T-cell (primary cell): Measurements from ENCODE around the gene PDE7B. TPM values are rescaled to one million over a fixed set of nuclear protein-coding genes. Genes with fewer than 3 reads are reported as not detected.

Experiments
- ATAC-seq, 4 experiments: fragments of 200-7000 bp in 3 of 4; fragments of 150-1000 bp in 1 of 4; cut with Tn5 transposase; replicated peaks in 1 of 4; 1 replicate in 3 of 4; 2 replicates in 1 of 4; pipeline ENCODE4 v1.10.0; 2021; ENCODE audit warnings: moderate library complexity in 3 of 4, mild to moderate bottlenecking in 2 of 4, moderate number of reproducible peaks in 1 of 4
- CTCF ChIA-PET, 2 donors: fragments of 300-600 bp; sonication (Branson Sonifier 250); formaldehyde crosslinking; loops; one replicate each; lab custom pipeline; 2022; ENCODE audit warnings: antibody characterized with exemption in 2 of 2; lab: Charles Lee
- POLR2A ChIA-PET, 2 donors: fragments of 300-600 bp; sonication (Branson Sonifier 250); formaldehyde crosslinking; loops; one replicate each; lab custom pipeline; 2022; ENCODE audit warnings: antibody characterized with exemption in 2 of 2; lab: Charles Lee
- DNase-seq, 35 experiments: peaks; one replicate each; pipeline versions ENCODE4 v3.0.0 to v3.0.0-alpha.2; 2013 to 2023
- H3K27ac ChIP-seq: one replicate; pipeline ENCODE4 v1.5.1; 2013; ENCODE audit warnings: low read length
- H3K27me3 ChIP-seq, 2 experiments: replicated peaks in 1 of 2; 1 replicate in 1 of 2; 2 replicates in 1 of 2; pipeline versions ENCODE4 v1.6.1 to v1.7.0; 2013; ENCODE audit warnings: low read length in 1 of 2, mixed read lengths in 1 of 2; ENCODE audit not compliant: control insufficient read depth in 2 of 2, insufficient read depth in 2 of 2; ENCODE audit errors: extremely low read depth in 1 of 2
- H3K36me3 ChIP-seq, 2 donors: 1 replicate in 1 of 2; 2 replicates in 1 of 2; pipeline versions ENCODE4 v1.6.1 to v1.7.0; 2013; ENCODE audit warnings: low read length in 1 of 2; ENCODE audit not compliant: control insufficient read depth in 2 of 2, insufficient read depth in 1 of 2; ENCODE audit errors: extremely low read depth in 1 of 2
- H3K4me1 ChIP-seq, 2 experiments: 1 replicate in 1 of 2; 2 replicates in 1 of 2; pipeline versions ENCODE4 v1.6.1 to v1.7.0; 2013; ENCODE audit warnings: low read length in 2 of 2, mixed read lengths in 1 of 2; ENCODE audit not compliant: insufficient read depth in 2 of 2, control insufficient read depth in 1 of 2; ENCODE audit errors: extremely low read depth in 1 of 2
- H3K4me3 ChIP-seq, 2 donors: 1 replicate in 1 of 2; 2 replicates in 1 of 2; pipeline versions ENCODE4 v1.5.1 to v1.7.0; 2013; ENCODE audit warnings: mild to moderate bottlenecking in 2 of 2, low read length in 1 of 2, moderate library complexity in 1 of 2; ENCODE audit not compliant: control insufficient read depth in 1 of 2; ENCODE audit errors: extremely low read depth in 1 of 2
- H3K9me3 ChIP-seq: 2 replicates; pipeline ENCODE4 v1.7.0; 2013
- H3K27ac Mint-ChIP-seq, 2 donors: one replicate each; pipeline ENCODE4 v1.8.0; 2020 to 2021; ENCODE audit warnings: mild to moderate bottlenecking in 2 of 2, mixed read lengths in 2 of 2
- H3K27me3 Mint-ChIP-seq, 2 donors: one replicate each; pipeline ENCODE4 v1.8.0; 2021 to 2022; ENCODE audit warnings: mixed read lengths in 2 of 2
- H3K36me3 Mint-ChIP-seq: one replicate; pipeline ENCODE4 v1.8.0; 2021; ENCODE audit warnings: mixed read lengths
- H3K4me1 Mint-ChIP-seq, 3 donors: one replicate each; pipeline ENCODE4 v1.8.0; 2020 to 2022; ENCODE audit warnings: mixed read lengths in 3 of 3, mild to moderate bottlenecking in 1 of 3
- H3K4me3 Mint-ChIP-seq, 3 donors: one replicate each; pipeline ENCODE4 v1.8.0; 2020 to 2022; ENCODE audit warnings: mild to moderate bottlenecking in 3 of 3, mixed read lengths in 3 of 3, moderate library complexity in 3 of 3
- H3K9me3 Mint-ChIP-seq, 3 donors: one replicate each; pipeline ENCODE4 v1.8.0; 2020 to 2022; ENCODE audit warnings: mixed read lengths in 3 of 3
- WGBS: methylation state at CpG from one replicate; pipeline ENCODE4 v1.1.5; 2013; ENCODE audit warnings: missing lambda C conversion rate; ENCODE audit not compliant: insufficient coverage; 5-methylcytosine and 5-hydroxymethylcytosine counted together
- total RNA-seq, 35 experiments: library from RNA in 6 of 35; stranded (reverse) in 6 of 35; fragments of 120-200 nt in 1 of 35; gene quantifications; one replicate each; pipeline versions ENCODE4 v1.2.1 to v1.2.4 and lab custom pipeline; 2013 to 2026

PDE7B gene
- total RNA-seq, 5 donors from 2014 or later (not counting 1 experiment from before 2014, with no cell fraction given): 0.35 to 1.5 (median 0.69) TPM

GRCh38 chr6:135883536-135883935, 32.0 kb downstream of the PDE7B start:
- CTCF ChIA-PET: interaction anchor here (0.7 to 1.1 kb wide), 4 partner anchors 20 to 30 kb away, joined by 3 to 5 read pairs (median 3); no protein-coding TSS in a partner anchor
- H3K4me1 Mint-ChIP-seq: peaks cover 43 to 67% (median 52%) of the 10 kb centered on the region in 3 donors
- Histone ChIP-seq H3K4me1 (peaks cover 12 to 37% of the 10 kb centered on the region in 2 experiments), H3K27me3 (no peaks in the 10 kb centered on the region), H3K9me3 (no peaks in the 10 kb centered on the region), H3K27ac (no peak overlapping the region), H3K36me3 (no peaks in the 10 kb centered on the region), H3K4me3 (no peak overlapping the region)
- peak overlapping the region in 1 of 3 donors; percentile 76 for H3K4me3 Mint-ChIP-seq
- POLR2A ChIA-PET: no interaction called here
- H3K27me3 Mint-ChIP-seq: no peaks in the 10 kb centered on the region
- DNase-seq (no peak), ATAC-seq (no peak)
- WGBS: 100% methylated on average over 1 of the region's 2 CpGs
- H3K9me3 Mint-ChIP-seq: peaks cover 0 to 5% (median 0%) of the 10 kb centered on the region in 3 donors
- H3K36me3 Mint-ChIP-seq: no peaks in the 10 kb centered on the region
- peak overlapping the region; percentile 42 to 99 for H3K27ac Mint-ChIP-seq

- CTCF ChIA-PET: interaction anchor here in 1 of 2 donors (0.7 to 0.8 kb wide), 3 partner anchors 19 to 30 kb away, joined by 3 read pairs; no protein-coding TSS in a partner anchor
- H3K36me3 Mint-ChIP-seq: no peaks in the 10 kb centered on the region
- H3K27ac Mint-ChIP-seq: no peak overlapping the region
- no peak overlapping the region for H3K27ac ChIP-seq
- H3K9me3 Mint-ChIP-seq: peaks cover 0 to 5% (median 0%) of the 10 kb centered on the region in 3 donors
- H3K9me3 ChIP-seq: no peaks in the 10 kb centered on the region
- H3K4me3 ChIP-seq: no peak overlapping the region
- no peaks in the 10 kb centered on the region for H3K36me3 ChIP-seq
- POLR2A ChIA-PET: no interaction called here
- H3K4me1 ChIP-seq: peaks cover 12 to 32% of the 10 kb centered on the region in 2 experiments
- no peaks in the 10 kb centered on the region for H3K27me3 ChIP-seq
- ATAC-seq (no peak), DNase-seq (no peak)
- 100% methylated on average over 2 of the region's 4 CpGs for WGBS
- no peak overlapping the region for H3K4me3 Mint-ChIP-seq
- peaks cover 42 to 67% (median 49%) of the 10 kb centered on the region in 3 donors for H3K4me1 Mint-ChIP-seq
- no peaks in the 10 kb centered on the region for H3K27me3 Mint-ChIP-seq
These were observed 32.6 kb downstream of the PDE7B start for GRCh38 chr6:135884136-135884535.

DNA sequence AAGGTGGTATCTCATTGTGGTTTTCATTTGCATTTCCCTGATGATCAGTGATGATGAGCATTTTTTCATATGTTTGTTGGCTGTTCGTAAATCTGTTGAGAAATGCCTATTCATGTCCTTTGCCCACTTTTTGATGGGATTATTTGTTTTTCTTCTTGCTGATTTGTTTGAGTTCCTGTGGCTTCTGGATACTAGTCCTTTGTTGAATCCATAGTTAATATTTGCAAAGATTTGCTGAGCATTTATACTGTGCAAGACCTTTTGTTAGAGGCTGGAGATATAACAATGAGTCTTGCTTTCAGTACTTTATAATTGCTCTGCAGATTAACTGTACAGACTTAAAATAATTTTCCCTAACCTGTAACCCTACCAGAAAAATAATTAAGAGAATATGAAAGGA, 35.6 kb downstream of the PDE7B start:
- H3K4me1 ChIP-seq: peaks cover under 1 to 11% of the 10 kb centered on the region in 2 experiments
- POLR2A ChIA-PET: no interaction called here
- Mint-ChIP-seq H3K36me3 (no peaks in the 10 kb centered on the region), H3K27ac (no peak overlapping the region), H3K4me3 (no peak overlapping the region), H3K9me3 (peaks cover 0 to 5% (median 0%) of the 10 kb centered on the region in 3 donors), H3K27me3 (no peaks in the 10 kb centered on the region), H3K4me1 (peaks cover 15 to 38% (median 22%) of the 10 kb centered on the region in 3 donors)
- ATAC-seq: no peak
- WGBS: 100% methylated on average over 1 of the region's 1 CpG
- no peaks in the 10 kb centered on the region for H3K9me3 ChIP-seq
- no peaks in the 10 kb centered on the region for H3K36me3 ChIP-seq
- CTCF ChIA-PET: no interaction called here
- H3K27ac ChIP-seq: no peak overlapping the region
- DNase-seq: no peak
- no peaks in the 10 kb centered on the region for H3K27me3 ChIP-seq
- H3K4me3 ChIP-seq: no peak overlapping the region

DNA sequence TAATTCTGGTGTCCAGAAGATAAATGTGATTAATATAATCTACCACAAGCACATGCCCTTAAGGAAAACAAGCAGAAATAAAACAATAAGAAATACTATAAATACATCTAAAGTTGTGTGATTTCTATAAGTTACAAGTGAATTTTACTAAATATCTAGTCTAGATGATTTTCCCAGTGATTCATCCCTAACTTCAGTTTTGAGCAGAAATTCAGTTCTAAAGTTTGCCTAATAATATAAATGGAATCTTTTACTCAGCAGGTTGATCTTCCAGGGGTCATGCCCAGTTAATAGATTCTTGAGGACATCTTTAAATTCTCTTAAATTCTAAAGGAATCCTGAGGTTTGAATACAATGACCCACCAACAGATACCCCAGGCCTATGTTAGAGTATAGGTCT, 37.3 kb downstream of the PDE7B start:
- Mint-ChIP-seq H3K4me3 (no peak overlapping the region), H3K4me1 (peaks cover 2 to 20% (median 6%) of the 10 kb centered on the region in 3 donors), H3K27ac (no peak overlapping the region), H3K36me3 (no peaks in the 10 kb centered on the region), H3K9me3 (no peaks in the 10 kb centered on the region), H3K27me3 (no peaks in the 10 kb centered on the region)
- DNase-seq: no peak
- Histone ChIP-seq H3K27ac (no peak overlapping the region), H3K4me3 (no peak overlapping the region), H3K27me3 (no peaks in the 10 kb centered on the region), H3K4me1 (no peaks in the 10 kb centered on the region), H3K36me3 (no peaks in the 10 kb centered on the region), H3K9me3 (no peaks in the 10 kb centered on the region)
- ChIA-PET CTCF (interaction anchor here (0.6 to 1.0 kb wide), 3 partner anchors 21 to 1927 kb away, joined by 3 to 4 read pairs (median 3); no protein-coding TSS in a partner anchor), POLR2A (no interaction called here)
- ATAC-seq: no peak

DNA sequence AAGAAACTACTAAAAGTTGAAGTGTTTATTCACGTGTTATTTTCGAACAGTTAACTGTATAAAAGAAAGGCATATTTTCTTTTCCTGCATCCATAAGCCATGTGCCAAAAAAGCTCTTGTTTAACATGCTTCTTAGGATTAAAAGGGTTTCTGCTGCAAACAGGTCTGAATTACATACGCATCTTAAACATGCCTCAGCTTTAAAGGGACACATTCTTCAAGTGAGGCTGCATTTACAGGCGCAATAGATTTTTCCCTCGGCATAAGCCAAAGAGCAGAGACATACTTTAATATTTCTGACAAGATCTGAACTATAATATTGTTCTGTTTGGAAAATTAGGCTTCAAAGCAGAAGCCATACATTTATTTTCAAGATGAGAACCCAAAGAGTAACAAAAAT, 39.4 kb downstream of the PDE7B start:
- ChIA-PET POLR2A (interaction anchor here in 1 of 2 donors (0.6 kb wide), 1 partner anchor 312 kb away, joined by 7 read pairs; no protein-coding TSS in a partner anchor), CTCF (no interaction called here)
- Mint-ChIP-seq H3K36me3 (no peaks in the 10 kb centered on the region), H3K4me1 (peaks cover 0 to 5% (median 5%) of the 10 kb centered on the region in 3 donors), H3K4me3 (no peak overlapping the region), H3K27ac (no peak overlapping the region), H3K27me3 (no peaks in the 10 kb centered on the region), H3K9me3 (no peaks in the 10 kb centered on the region)
- Histone ChIP-seq H3K4me3 (no peak overlapping the region), H3K9me3 (no peaks in the 10 kb centered on the region), H3K4me1 (no peaks in the 10 kb centered on the region), H3K36me3 (no peaks in the 10 kb centered on the region), H3K27me3 (no peaks in the 10 kb centered on the region), H3K27ac (no peak overlapping the region)
- ATAC-seq (no peak), DNase-seq (no peak)
- WGBS: no CpG with 5 or more reads among the region's 5 CpGs

- no peak for ATAC-seq
- CTCF ChIA-PET: interaction anchor here in 1 of 2 donors (0.7 kb wide), 1 partner anchor 11 kb away, joined by 4 read pairs; no protein-coding TSS in a partner anchor
These were observed 40.2 kb downstream of the PDE7B start for GRCh38 chr6:135891710-135892109.

More at GRCh38 chr6:135891710-135892109, 40.2 kb downstream of the PDE7B start:
- POLR2A ChIA-PET: no interaction called here
- no peak overlapping the region for H3K4me3 ChIP-seq
- no peaks in the 10 kb centered on the region for H3K36me3 ChIP-seq
- no peaks in the 10 kb centered on the region for H3K27me3 ChIP-seq
- H3K36me3 Mint-ChIP-seq: no peaks in the 10 kb centered on the region
- peaks cover 3 to 7% (median 3%) of the 10 kb centered on the region in 3 donors for H3K4me1 Mint-ChIP-seq
- H3K9me3 ChIP-seq: no peaks in the 10 kb centered on the region
- H3K27ac ChIP-seq: no peak overlapping the region
- H3K27ac Mint-ChIP-seq: no peak overlapping the region
- H3K27me3 Mint-ChIP-seq: no peaks in the 10 kb centered on the region
- DNase-seq: no peak
- peaks cover 0 to 1% (median 0%) of the 10 kb centered on the region in 3 donors for H3K9me3 Mint-ChIP-seq
- no peak overlapping the region for H3K4me3 Mint-ChIP-seq
- H3K4me1 ChIP-seq: peaks cover 0 to 2% of the 10 kb centered on the region in 2 experiments
